Measurements from ENCODE around the gene DTNB.

The DTNB gene

GRCh38 chr2:25342372-25343186 is 330.8 kb downstream of the DTNB start:
- no peak overlapping the region for H3K27ac ChIP-seq (ENCODE audit: insufficient read depth, low read depth, low read length, poor library complexity, severe bottlenecking)
- no peaks in the 10 kb centered on the region for H3K9me3 ChIP-seq (ENCODE audit: control insufficient read depth, low read length)
- peaks cover 41% of the 10 kb centered on the region for H3K27me3 ChIP-seq (ENCODE audit: control insufficient read depth, insufficient read depth, low read length, poor library complexity, severe bottlenecking)
- H3K4me1 ChIP-seq (ENCODE audit: control insufficient read depth, insufficient read depth, low read length), result peaks cover 3% of the 10 kb centered on the region
- 14 to 16% methylated on average over 43 to 45 of the region's 45 CpGs for WGBS, 2 experiments
- H3K4me3 ChIP-seq (ENCODE audit: insufficient read depth, low read depth, low read length), result peak overlapping the region; percentile 42
- no peaks in the 10 kb centered on the region for H3K36me3 ChIP-seq (ENCODE audit: control insufficient read depth, insufficient read depth, low read length)

DNA sequence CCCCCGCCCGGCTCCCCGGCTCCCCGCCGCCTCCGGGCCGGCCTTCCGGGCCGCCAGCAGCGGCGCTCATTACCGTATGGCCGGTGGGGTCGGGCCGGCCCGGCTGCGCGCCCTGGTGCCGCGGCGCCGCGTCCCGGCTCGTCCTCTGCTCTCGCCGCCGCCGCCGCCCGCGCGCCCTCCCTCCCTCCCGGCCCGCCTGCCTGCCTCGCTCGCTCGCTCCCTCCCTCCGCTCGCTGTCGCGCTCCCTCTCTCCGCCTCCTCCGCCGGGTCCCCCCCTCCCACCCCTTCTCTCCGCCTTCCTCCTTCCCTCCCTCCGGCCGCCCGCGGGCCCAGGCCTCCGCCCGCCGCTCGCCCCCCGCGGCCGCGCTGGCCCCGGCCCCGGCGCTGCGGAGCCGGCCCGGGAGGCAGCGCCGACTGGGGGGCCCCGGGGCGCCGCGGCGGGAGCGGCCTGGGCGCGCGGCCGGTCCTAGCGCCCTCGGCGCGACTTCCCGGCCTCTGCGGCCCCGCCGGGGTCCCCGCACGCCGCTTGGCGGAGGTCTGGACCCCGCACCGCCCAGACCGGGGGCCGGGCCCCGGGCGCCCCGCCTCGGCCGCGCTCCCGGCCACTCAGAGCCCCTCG is 331.5 kb downstream of the DTNB start, which contains the start of gene DNMT3A:
Gene DNMT3A, minus strand, starts transcription at position 173 of the 619 bp plus-strand sequence. CDS start 27,941 bp downstream, outside the sequence.
- Histone ChIP-seq H3K27ac (ENCODE audit: insufficient read depth, low read depth, low read length, poor library complexity, severe bottlenecking) (no peak within 1 kb of the TSS), H3K36me3 (ENCODE audit: control insufficient read depth, insufficient read depth, low read length) (no peaks in the 10 kb centered on the region), H3K27me3 (ENCODE audit: control insufficient read depth, insufficient read depth, low read length, poor library complexity, severe bottlenecking) (peaks cover 48% of the 10 kb centered on the region), H3K4me3 (ENCODE audit: insufficient read depth, low read depth, low read length) (peak within 1 kb of the TSS; percentile 42), H3K4me1 (ENCODE audit: control insufficient read depth, insufficient read depth, low read length) (peaks cover 3% of the 10 kb centered on the region), H3K9me3 (ENCODE audit: control insufficient read depth, low read length) (no peaks in the 10 kb centered on the region)
- WGBS, 2 experiments, result 0% methylated on average over 99 of the region's 100 CpGs

DNA sequence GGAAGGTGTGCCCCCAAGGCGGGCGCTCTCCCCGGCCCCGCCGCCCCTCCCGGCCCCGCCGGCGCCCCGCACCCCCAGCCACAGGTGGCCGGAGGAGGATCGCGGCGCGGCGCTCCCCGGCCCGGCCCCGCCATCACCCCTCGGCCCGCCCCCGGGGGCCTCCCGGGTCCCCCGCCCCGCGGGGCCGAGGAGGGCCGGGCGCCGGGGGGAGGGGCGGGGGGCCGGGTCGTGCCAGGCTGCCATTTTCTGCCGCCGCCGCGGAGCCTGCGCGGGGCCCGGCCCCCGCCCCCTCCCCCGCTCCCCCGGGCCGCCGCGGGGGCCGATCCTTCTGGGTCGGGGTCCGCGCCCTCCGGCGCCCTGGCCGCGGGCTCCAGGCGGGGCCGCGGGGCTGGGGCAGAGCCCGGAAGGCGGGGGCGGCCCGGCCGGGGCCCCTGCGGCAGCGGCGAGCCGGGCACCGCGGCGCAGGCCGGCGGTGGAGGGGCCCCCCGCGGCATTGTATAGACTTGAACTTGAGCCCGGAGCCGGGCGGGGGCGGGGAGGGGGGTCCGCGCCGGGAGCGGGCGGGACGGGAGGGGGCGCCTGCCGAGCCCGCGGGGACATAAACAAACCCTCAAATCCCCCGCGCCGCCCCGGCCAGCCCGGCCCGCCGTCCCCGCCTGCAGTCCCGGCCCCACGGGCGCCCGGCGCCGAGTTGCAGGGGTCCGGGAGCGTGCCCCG is 332.2 kb downstream of the DTNB start:
- Histone ChIP-seq H3K36me3 (ENCODE audit: control insufficient read depth, insufficient read depth, low read length) (no peaks in the 10 kb centered on the region), H3K27me3 (ENCODE audit: control insufficient read depth, insufficient read depth, low read length, poor library complexity, severe bottlenecking) (peaks cover 49% of the 10 kb centered on the region), H3K27ac (ENCODE audit: insufficient read depth, low read depth, low read length, poor library complexity, severe bottlenecking) (no peak overlapping the region), H3K4me1 (ENCODE audit: control insufficient read depth, insufficient read depth, low read length) (peaks cover 3% of the 10 kb centered on the region), H3K4me3 (ENCODE audit: insufficient read depth, low read depth, low read length) (peak overlapping the region; percentile 27), H3K9me3 (ENCODE audit: control insufficient read depth, low read length) (no peaks in the 10 kb centered on the region)
- WGBS, 2 experiments, result 0% methylated on average over 104 of the region's 104 CpGs

- Histone ChIP-seq H3K4me1 (ENCODE audit: control insufficient read depth, insufficient read depth, low read length) (peaks cover 7% of the 10 kb centered on the region), H3K27ac (ENCODE audit: insufficient read depth, low read depth, low read length, poor library complexity, severe bottlenecking) (no peak overlapping the region), H3K36me3 (ENCODE audit: control insufficient read depth, insufficient read depth, low read length) (no peaks in the 10 kb centered on the region), H3K9me3 (ENCODE audit: control insufficient read depth, low read length) (no peaks in the 10 kb centered on the region), H3K27me3 (ENCODE audit: control insufficient read depth, insufficient read depth, low read length, poor library complexity, severe bottlenecking) (peaks cover 49% of the 10 kb centered on the region), H3K4me3 (ENCODE audit: insufficient read depth, low read depth, low read length) (peak overlapping the region; percentile 27)
- WGBS, 2 experiments, result 5% methylated on average over 73 of the region's 73 CpGs
Observed at GRCh38 chr2:25340181-25340921, 333.0 kb downstream of the DTNB start.

GRCh38 chr2:25339791-25340180 is 333.6 kb downstream of the DTNB start:
- H3K27me3 ChIP-seq (ENCODE audit: control insufficient read depth, insufficient read depth, low read length, poor library complexity, severe bottlenecking), result peaks cover 49% of the 10 kb centered on the region
- no peaks in the 10 kb centered on the region for H3K9me3 ChIP-seq (ENCODE audit: control insufficient read depth, low read length)
- WGBS, 2 experiments, result 35 to 37% methylated on average over 18 of the region's 18 CpGs
- H3K36me3 ChIP-seq (ENCODE audit: control insufficient read depth, insufficient read depth, low read length), result no peaks in the 10 kb centered on the region
- peaks cover 8% of the 10 kb centered on the region for H3K4me1 ChIP-seq (ENCODE audit: control insufficient read depth, insufficient read depth, low read length)
- H3K4me3 ChIP-seq (ENCODE audit: insufficient read depth, low read depth, low read length), result no peak overlapping the region
- H3K27ac ChIP-seq (ENCODE audit: insufficient read depth, low read depth, low read length, poor library complexity, severe bottlenecking), result no peak overlapping the region

- Histone ChIP-seq H3K4me3 (ENCODE audit: insufficient read depth, low read depth, low read length) (no peak overlapping the region), H3K27me3 (ENCODE audit: control insufficient read depth, insufficient read depth, low read length, poor library complexity, severe bottlenecking) (peaks cover 49% of the 10 kb centered on the region), H3K9me3 (ENCODE audit: control insufficient read depth, low read length) (no peaks in the 10 kb centered on the region), H3K36me3 (ENCODE audit: control insufficient read depth, insufficient read depth, low read length) (no peaks in the 10 kb centered on the region), H3K4me1 (ENCODE audit: control insufficient read depth, insufficient read depth, low read length) (peaks cover 8% of the 10 kb centered on the region), H3K27ac (ENCODE audit: insufficient read depth, low read depth, low read length, poor library complexity, severe bottlenecking) (no peak overlapping the region)
- 78 to 82% methylated on average over 8 of the region's 8 CpGs for WGBS, 2 experiments
Observed at GRCh38 chr2:25339211-25339674, 334.1 kb downstream of the DTNB start.

GRCh38 chr2:25338401-25338800 is 335.0 kb downstream of the DTNB start:
- H3K4me3 ChIP-seq (ENCODE audit: insufficient read depth, low read depth, low read length), result no peak overlapping the region
- H3K36me3 ChIP-seq (ENCODE audit: control insufficient read depth, insufficient read depth, low read length), result no peaks in the 10 kb centered on the region
- H3K9me3 ChIP-seq (ENCODE audit: control insufficient read depth, low read length), result no peaks in the 10 kb centered on the region
- peaks cover 8% of the 10 kb centered on the region for H3K4me1 ChIP-seq (ENCODE audit: control insufficient read depth, insufficient read depth, low read length)
- 79 to 83% methylated on average over 13 of the region's 13 CpGs for WGBS, 2 experiments
- H3K27ac ChIP-seq (ENCODE audit: insufficient read depth, low read depth, low read length, poor library complexity, severe bottlenecking), result no peak overlapping the region
- peaks cover 45% of the 10 kb centered on the region for H3K27me3 ChIP-seq (ENCODE audit: control insufficient read depth, insufficient read depth, low read length, poor library complexity, severe bottlenecking)

- H3K9me3 ChIP-seq (ENCODE audit: control insufficient read depth, low read length), result no peaks in the 10 kb centered on the region
- peaks cover 8% of the 10 kb centered on the region for H3K4me1 ChIP-seq (ENCODE audit: control insufficient read depth, insufficient read depth, low read length)
- H3K27ac ChIP-seq (ENCODE audit: insufficient read depth, low read depth, low read length, poor library complexity, severe bottlenecking), result no peak overlapping the region
- no peak overlapping the region for H3K4me3 ChIP-seq (ENCODE audit: insufficient read depth, low read depth, low read length)
- no peaks in the 10 kb centered on the region for H3K36me3 ChIP-seq (ENCODE audit: control insufficient read depth, insufficient read depth, low read length)
- 86 to 91% methylated on average over 7 of the region's 7 CpGs for WGBS, 2 experiments
- peaks cover 40% of the 10 kb centered on the region for H3K27me3 ChIP-seq (ENCODE audit: control insufficient read depth, insufficient read depth, low read length, poor library complexity, severe bottlenecking)
Observed at GRCh38 chr2:25337891-25338290, 335.5 kb downstream of the DTNB start.

DNA sequence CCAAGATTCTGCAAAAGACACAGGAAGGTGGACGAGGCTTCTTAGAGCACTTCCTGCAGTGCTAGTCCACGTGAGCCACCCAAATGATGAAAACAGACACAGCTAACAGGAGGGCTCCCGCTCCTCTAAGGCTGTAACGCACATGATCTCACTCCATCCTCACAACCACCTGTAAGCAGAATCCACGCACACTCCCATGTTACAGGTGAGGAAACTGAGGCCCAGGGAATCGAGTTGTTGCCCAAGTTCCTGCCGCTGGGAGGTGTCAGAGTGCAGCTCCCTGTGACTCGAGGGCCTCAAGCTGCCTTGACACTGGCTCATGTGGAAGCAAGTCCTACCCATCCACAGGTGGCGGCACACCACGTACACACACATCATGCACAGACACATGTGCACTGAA is 336.1 kb downstream of the DTNB start:
- Histone ChIP-seq H3K4me3 (ENCODE audit: insufficient read depth, low read depth, low read length) (no peak overlapping the region), H3K27me3 (ENCODE audit: control insufficient read depth, insufficient read depth, low read length, poor library complexity, severe bottlenecking) (peaks cover 36% of the 10 kb centered on the region), H3K9me3 (ENCODE audit: control insufficient read depth, low read length) (no peaks in the 10 kb centered on the region), H3K36me3 (ENCODE audit: control insufficient read depth, insufficient read depth, low read length) (no peaks in the 10 kb centered on the region), H3K4me1 (ENCODE audit: control insufficient read depth, insufficient read depth, low read length) (peaks cover 5% of the 10 kb centered on the region), H3K27ac (ENCODE audit: insufficient read depth, low read depth, low read length, poor library complexity, severe bottlenecking) (no peak overlapping the region)
- 88 to 90% methylated on average over 10 of the region's 10 CpGs for WGBS, 2 experiments
